ENCODE results near the gene PNCK.
"Not testable (repeated sequence)": the region's sequence is repeated elsewhere in the genome, so short reads cannot be mapped to it uniquely, and the experiment has no call there.

PNCK gene

GRCh38 chrX:153673428-153674218, at the start of gene PNCK:
PNCK (minus strand) TSS chrX:153673813; CDS start chrX:153673076, 737 bp downstream.
- TF ChIP-seq GATA1 (IDR thresholded peaks at IDR 0.05; ENCODE audit: low read depth, low read length) (no peak), POLR2A (IDR thresholded peaks at IDR 0.05; ENCODE audit: low read length) (no peak)

GRCh38 chrX:153722704-153723350, 49.2 kb upstream of the PNCK start:
- TF ChIP-seq POLR2A (IDR thresholded peaks at IDR 0.05; ENCODE audit: low read length) (no peak), GATA1 (IDR thresholded peaks at IDR 0.05; ENCODE audit: low read depth, low read length) (no peak)
- peak; percentile 11 to 27 for DNase-seq

More at GRCh38 chrX:153673428-153674218, at the start of gene PNCK:
- no peak for DNase-seq

DNA sequence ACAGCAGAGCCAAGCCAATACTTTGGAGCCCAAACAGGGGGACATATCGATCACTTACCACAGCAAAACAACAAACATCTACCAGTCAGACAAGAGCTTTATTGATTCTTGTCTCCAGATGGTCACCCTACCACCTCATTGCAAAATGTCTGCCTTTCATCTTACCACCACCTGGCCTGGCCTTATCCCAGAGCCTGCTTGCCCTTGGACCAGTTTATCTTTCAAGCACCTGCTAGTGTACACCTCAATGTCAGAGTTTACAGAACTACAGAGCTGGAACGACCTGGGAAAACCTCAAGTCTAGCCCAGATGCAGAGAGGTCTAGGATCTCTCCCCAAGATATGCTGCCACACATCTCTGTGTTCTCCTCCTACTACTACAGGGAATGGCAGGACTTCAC, 46.1 kb upstream of the PNCK start:
- no peak for DNase-seq
- TF ChIP-seq GATA1 (IDR thresholded peaks at IDR 0.05; ENCODE audit: low read depth, low read length): no peak
- no peak for TF ChIP-seq POLR2A (IDR thresholded peaks at IDR 0.05; ENCODE audit: low read length)

- no peak for TF ChIP-seq POLR2A (IDR thresholded peaks at IDR 0.05; ENCODE audit: low read length)
- TF ChIP-seq GATA1 (IDR thresholded peaks at IDR 0.05; ENCODE audit: low read depth, low read length): no peak
- no peak for DNase-seq
Measured at GRCh38 chrX:153719238-153719637, 45.6 kb upstream of the PNCK start.

GRCh38 chrX:153717445-153717844, 43.8 kb upstream of the PNCK start:
- TF ChIP-seq POLR2A (IDR thresholded peaks at IDR 0.05; ENCODE audit: low read length) (no peak), GATA1 (IDR thresholded peaks at IDR 0.05; ENCODE audit: low read depth, low read length) (no peak)
- DNase-seq: no peak

GRCh38 chrX:153714256-153714655, 40.6 kb upstream of the PNCK start:
- no peak for DNase-seq
- TF ChIP-seq POLR2A (IDR thresholded peaks at IDR 0.05; ENCODE audit: low read length): no peak
- TF ChIP-seq GATA1 (IDR thresholded peaks at IDR 0.05; ENCODE audit: low read depth, low read length): no peak

- no peak for DNase-seq
- TF ChIP-seq GATA1 (IDR thresholded peaks at IDR 0.05; ENCODE audit: low read depth, low read length) (no peak), POLR2A (IDR thresholded peaks at IDR 0.05; ENCODE audit: low read length) (no peak)
Measured at GRCh38 chrX:153709726-153710674, 36.4 kb upstream of the PNCK start.

DNA sequence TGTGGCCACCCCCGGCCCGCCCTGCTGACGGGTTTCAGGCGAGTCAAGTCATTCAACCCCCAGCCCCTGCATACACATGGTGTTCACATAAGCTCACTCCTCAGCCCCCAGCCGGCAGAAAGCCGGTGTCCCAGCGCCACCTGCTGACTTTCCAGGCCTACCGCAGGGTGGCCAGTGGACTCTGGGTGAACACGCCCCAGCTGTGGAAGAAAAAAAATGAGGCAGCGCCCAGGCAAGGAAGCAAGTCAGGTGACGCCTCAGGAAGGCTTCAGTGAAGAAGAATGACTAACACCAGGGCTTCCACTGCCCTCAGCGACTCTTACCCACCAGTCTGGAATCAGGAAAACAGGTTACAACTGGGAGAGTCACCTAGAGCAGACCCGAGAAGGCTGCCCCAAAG, 34.8 kb upstream of the PNCK start:
- TF ChIP-seq POLR2A (IDR thresholded peaks at IDR 0.05; ENCODE audit: low read length): no peak
- no peak for TF ChIP-seq GATA1 (IDR thresholded peaks at IDR 0.05; ENCODE audit: low read depth, low read length)
- DNase-seq: peak; percentile 78 to 86

GRCh38 chrX:153707406-153707805, 33.8 kb upstream of the PNCK start:
- TF ChIP-seq GATA1 (IDR thresholded peaks at IDR 0.05; ENCODE audit: low read depth, low read length) (no peak), POLR2A (IDR thresholded peaks at IDR 0.05; ENCODE audit: low read length) (no peak)

DNA sequence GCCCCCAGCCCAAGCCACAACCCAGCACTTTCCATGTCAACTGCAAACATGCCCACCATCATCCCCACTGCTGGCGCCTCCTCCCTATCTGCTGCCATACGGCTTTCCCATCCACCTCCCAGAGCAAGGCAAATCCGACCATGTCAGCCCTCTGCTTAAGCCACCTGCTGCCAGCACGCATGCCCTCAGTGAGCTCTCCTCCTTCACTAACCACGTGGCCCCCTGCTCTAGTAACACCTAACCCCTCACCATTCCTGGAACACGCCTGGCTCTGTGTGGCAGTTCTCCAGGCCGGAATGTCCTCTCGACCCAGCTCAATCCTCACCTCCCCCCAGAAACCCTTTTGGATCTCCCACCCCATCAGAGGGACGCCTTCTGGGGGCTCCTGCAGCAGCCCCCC, 33.2 kb upstream of the PNCK start:
- no peak for DNase-seq
- TF ChIP-seq POLR2A (IDR thresholded peaks at IDR 0.05; ENCODE audit: low read length) (no peak), GATA1 (IDR thresholded peaks at IDR 0.05; ENCODE audit: low read depth, low read length) (no peak)

More at GRCh38 chrX:153707406-153707805, 33.8 kb upstream of the PNCK start:
- no peak for DNase-seq

DNA sequence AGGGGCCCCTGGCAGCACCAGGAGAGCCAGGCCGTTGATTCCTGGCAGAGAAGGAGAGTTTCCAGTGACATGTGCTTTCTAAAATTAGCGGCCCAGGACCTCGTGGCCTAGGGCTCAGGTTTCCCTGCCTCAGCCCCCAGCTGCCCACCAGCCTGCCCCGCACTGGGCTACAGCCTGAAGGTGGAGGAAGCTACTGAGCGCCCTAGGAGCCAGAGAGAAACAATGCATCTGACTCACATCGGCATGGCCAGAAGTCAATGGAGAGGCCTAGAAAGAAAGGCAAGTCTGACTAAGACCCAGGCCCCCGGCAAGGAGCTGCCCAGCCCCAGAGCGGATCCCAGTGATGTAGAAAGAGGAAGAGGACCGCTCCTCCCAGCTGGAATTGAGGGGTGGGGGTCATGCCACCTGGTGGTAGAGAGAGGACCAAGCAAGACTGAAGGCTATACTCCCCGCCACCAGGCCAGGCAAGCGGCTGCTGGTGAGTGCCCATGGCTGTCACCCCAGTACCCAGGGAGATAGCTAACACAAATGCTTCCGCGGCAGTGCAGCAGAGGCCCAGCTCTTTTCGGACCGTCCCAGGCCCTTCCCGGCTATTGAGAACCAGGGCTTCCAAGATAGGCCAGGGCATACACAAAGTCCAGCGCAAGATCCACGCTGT, 31.9 kb upstream of the PNCK start:
- not testable (repeated sequence) for DNase-seq

DNA sequence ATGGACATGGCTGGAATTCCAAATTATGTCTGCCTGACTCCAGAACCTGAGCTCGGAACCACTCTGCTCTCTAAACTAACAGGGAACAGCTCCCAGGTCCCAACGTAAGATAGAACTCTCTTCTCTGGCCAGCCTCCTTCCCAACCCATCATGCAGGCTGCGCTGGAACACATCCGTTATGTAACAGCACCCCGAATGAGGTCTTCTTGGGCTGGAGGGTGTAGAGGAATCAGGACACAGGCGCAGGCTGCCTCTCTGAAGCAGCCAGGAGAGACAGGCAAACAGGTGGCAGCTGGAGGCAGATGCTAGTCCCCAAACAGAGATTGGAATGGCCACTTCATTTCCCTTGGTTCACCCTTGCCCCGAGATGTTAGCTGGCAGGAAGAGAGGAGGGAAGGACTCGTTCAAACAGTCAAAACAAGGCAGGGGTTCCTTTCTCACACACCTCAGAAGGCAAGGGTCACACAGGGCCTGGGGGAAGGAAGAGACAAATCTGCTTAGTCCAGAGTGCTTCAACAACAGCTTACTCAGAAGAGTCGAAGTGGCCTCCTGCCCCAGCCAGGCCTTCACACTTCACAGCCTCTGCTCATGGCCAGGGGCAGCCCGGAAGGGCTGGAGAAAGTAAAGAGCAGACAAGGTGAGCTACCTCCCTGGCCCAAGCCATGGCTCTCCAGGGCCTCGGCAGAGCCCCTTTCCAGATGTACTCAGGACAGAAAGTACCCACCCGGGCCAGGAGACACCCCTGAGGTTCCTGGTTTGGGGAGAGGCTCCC, 31.2 kb upstream of the PNCK start:
- not testable (repeated sequence) for DNase-seq

- no peak for DNase-seq
- TF ChIP-seq POLR2A (IDR thresholded peaks at IDR 0.05; ENCODE audit: low read length): no peak
- no peak for TF ChIP-seq GATA1 (IDR thresholded peaks at IDR 0.05; ENCODE audit: low read depth, low read length)
Measured at GRCh38 chrX:153704021-153704526, 30.5 kb upstream of the PNCK start.

Measured in erythroblast (primary cell).